ENCODE data around the gene ZNF575. TPM values are rescaled to one million over a fixed set of nuclear protein-coding genes. Genes with fewer than 3 reads are reported as not detected.

The ZNF575 gene
- total RNA-seq, 2 experiments from 2014 or later = 2.0 TPM; not detected in 1

DNA sequence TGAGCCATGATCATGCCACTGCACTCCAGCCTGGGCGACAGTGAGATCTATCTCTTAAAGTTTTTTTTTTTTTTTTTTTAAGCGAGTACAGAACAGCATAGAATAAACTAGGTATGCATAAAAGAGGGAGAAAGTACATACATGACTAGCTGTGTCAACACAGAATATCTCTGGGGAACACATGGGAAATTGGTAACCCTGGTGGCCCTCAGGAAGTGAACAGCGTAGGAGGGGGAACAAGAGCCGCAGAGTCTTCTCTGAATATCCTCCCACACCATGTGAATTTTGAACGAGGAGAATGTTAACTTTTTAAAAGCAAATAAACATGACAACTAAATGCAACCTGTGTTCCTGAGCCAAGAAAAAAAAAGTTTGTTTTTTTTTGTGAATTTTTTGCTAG is 43.7 kb upstream of the ZNF575 start:
- H2AFZ ChIP-seq (ENCODE audit: low read length) = no peak overlapping the region
- no peak for DNase-seq (ENCODE audit: low spot score)
- no peak overlapping the region for H3K27ac ChIP-seq (ENCODE audit: low read depth, low read length, poor library complexity, severe bottlenecking)
- no TSS peak for BruUV-seq (replicated peaks)
- H3K4me3 ChIP-seq (ENCODE audit: low read depth, low read length, poor library complexity, severe bottlenecking) = no peak overlapping the region
- CTCF ChIA-PET (ENCODE audit: unreplicated experiment) = no interaction called here
- H3K79me2 ChIP-seq (ENCODE audit: insufficient read depth, low read depth, low read length) = no peaks in the 10 kb centered on the region
- no peak overlapping the region for H3K4me2 ChIP-seq (ENCODE audit: low read length)
- intact Hi-C loops (cut with micrococcal nuclease; ENCODE audit: unreplicated experiment) = no loop called here
- TF ChIP-seq, protein P1, sequence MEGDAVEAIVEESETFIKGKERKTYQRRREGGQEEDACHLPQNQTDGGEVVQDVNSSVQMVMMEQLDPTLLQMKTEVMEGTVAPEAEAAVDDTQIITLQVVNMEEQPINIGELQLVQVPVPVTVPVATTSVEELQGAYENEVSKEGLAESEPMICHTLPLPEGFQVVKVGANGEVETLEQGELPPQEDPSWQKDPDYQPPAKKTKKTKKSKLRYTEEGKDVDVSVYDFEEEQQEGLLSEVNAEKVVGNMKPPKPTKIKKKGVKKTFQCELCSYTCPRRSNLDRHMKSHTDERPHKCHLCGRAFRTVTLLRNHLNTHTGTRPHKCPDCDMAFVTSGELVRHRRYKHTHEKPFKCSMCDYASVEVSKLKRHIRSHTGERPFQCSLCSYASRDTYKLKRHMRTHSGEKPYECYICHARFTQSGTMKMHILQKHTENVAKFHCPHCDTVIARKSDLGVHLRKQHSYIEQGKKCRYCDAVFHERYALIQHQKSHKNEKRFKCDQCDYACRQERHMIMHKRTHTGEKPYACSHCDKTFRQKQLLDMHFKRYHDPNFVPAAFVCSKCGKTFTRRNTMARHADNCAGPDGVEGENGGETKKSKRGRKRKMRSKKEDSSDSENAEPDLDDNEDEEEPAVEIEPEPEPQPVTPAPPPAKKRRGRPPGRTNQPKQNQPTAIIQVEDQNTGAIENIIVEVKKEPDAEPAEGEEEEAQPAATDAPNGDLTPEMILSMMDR (conservative IDR thresholded peaks at IDR 0.05; ENCODE audit: low read length) = no peak
- TF ChIP-seq EZH2phosphoT487 (IDR thresholded peaks at IDR 0.05; ENCODE audit: borderline replicate concordance, low read depth, low read length) = no peak
- H3K36me3 ChIP-seq (ENCODE audit: insufficient read depth, low read length) = no peaks in the 10 kb centered on the region
- no peaks in the 10 kb centered on the region for H4K20me1 ChIP-seq (ENCODE audit: insufficient read depth, low read length)
- H3K4me1 ChIP-seq (ENCODE audit: insufficient read depth, low read length, poor library complexity, severe bottlenecking) = no peaks in the 10 kb centered on the region
- no peaks in the 10 kb centered on the region for H3K9me2 ChIP-seq (ENCODE audit: insufficient read depth, low read length)
- POLR2A ChIA-PET = no interaction called here
- no peaks in the 10 kb centered on the region for H3K9me3 ChIP-seq (ENCODE audit: low read length)

- intact Hi-C loops (cut with micrococcal nuclease; ENCODE audit: unreplicated experiment) = no loop called here
- no peak overlapping the region for H3K4me2 ChIP-seq (ENCODE audit: low read length)
- no peaks in the 10 kb centered on the region for H3K9me2 ChIP-seq (ENCODE audit: insufficient read depth, low read length)
- H4K20me1 ChIP-seq (ENCODE audit: insufficient read depth, low read length) = no peaks in the 10 kb centered on the region
- H3K9me3 ChIP-seq (ENCODE audit: low read length) = no peaks in the 10 kb centered on the region
- no peak for DNase-seq (ENCODE audit: low spot score)
- no peak overlapping the region for H3K4me3 ChIP-seq (ENCODE audit: low read depth, low read length, poor library complexity, severe bottlenecking)
- no peaks in the 10 kb centered on the region for H3K36me3 ChIP-seq (ENCODE audit: insufficient read depth, low read length)
- H3K27ac ChIP-seq (ENCODE audit: low read depth, low read length, poor library complexity, severe bottlenecking) = no peak overlapping the region
- CTCF ChIA-PET (ENCODE audit: unreplicated experiment) = no interaction called here
- POLR2A ChIA-PET = interaction anchor here (0.6 kb wide), 1 partner anchor 56 kb away, joined by 3 read pairs; no protein-coding TSS in a partner anchor
- no peak for TF ChIP-seq EZH2phosphoT487 (IDR thresholded peaks at IDR 0.05; ENCODE audit: borderline replicate concordance, low read depth, low read length)
- TF ChIP-seq, protein P1 (conservative IDR thresholded peaks at IDR 0.05; ENCODE audit: low read length) = no peak
- H2AFZ ChIP-seq (ENCODE audit: low read length) = no peak overlapping the region
- H3K4me1 ChIP-seq (ENCODE audit: insufficient read depth, low read length, poor library complexity, severe bottlenecking) = no peaks in the 10 kb centered on the region
- no TSS peak for BruUV-seq (replicated peaks)
- H3K79me2 ChIP-seq (ENCODE audit: insufficient read depth, low read depth, low read length) = no peaks in the 10 kb centered on the region
Measured at GRCh38 chr19:43489979-43490599, 42.9 kb upstream of the ZNF575 start.

GRCh38 chr19:43490759-43491158 is 42.2 kb upstream of the ZNF575 start:
- Histone ChIP-seq H3K4me3 (ENCODE audit: low read depth, low read length, poor library complexity, severe bottlenecking) (no peak overlapping the region), H3K27ac (ENCODE audit: low read depth, low read length, poor library complexity, severe bottlenecking) (no peak overlapping the region), H3K9me3 (ENCODE audit: low read length) (no peaks in the 10 kb centered on the region), H3K4me1 (ENCODE audit: insufficient read depth, low read length, poor library complexity, severe bottlenecking) (no peaks in the 10 kb centered on the region), H4K20me1 (ENCODE audit: insufficient read depth, low read length) (no peaks in the 10 kb centered on the region), H3K9me2 (ENCODE audit: insufficient read depth, low read length) (no peaks in the 10 kb centered on the region), H2AFZ (ENCODE audit: low read length) (no peak overlapping the region), H3K4me2 (ENCODE audit: low read length) (no peak overlapping the region), H3K36me3 (ENCODE audit: insufficient read depth, low read length) (no peaks in the 10 kb centered on the region), H3K79me2 (ENCODE audit: insufficient read depth, low read depth, low read length) (no peaks in the 10 kb centered on the region)
- TF ChIP-seq EZH2phosphoT487 (IDR thresholded peaks at IDR 0.05; ENCODE audit: borderline replicate concordance, low read depth, low read length) = no peak
- TF ChIP-seq, protein P1 (conservative IDR thresholded peaks at IDR 0.05; ENCODE audit: low read length) = no peak
- no TSS peak for BruUV-seq (replicated peaks)
- no peak for DNase-seq (ENCODE audit: low spot score)
- ChIA-PET CTCF (ENCODE audit: unreplicated experiment) (no interaction called here), POLR2A (interaction anchor here (0.6 kb wide), 1 partner anchor 56 kb away, joined by 3 read pairs; no protein-coding TSS in a partner anchor)
- intact Hi-C loops (cut with micrococcal nuclease; ENCODE audit: unreplicated experiment) = no loop called here

Data from OCI-LY7 (cell line).